Measurements from ENCODE around the gene RAB11A.

RAB11A gene

DNA sequence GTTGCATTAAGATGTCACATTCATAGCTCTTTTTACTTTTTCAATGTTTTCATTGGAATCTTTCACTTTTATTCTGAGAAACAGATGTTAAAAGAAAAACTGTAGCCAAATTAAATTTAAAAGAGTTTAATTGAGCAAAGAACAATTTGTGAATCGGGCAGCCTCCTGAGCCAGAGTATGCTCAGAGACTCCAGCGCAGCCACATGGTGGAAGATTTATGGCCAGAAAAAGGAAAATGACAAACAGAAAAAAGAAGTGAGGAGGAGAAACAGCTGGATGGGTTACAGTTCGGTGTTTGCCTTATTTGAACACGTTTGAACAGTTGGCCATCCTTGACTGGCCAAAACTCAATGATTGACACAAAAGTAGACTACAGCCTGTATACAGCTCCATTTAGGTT, 33.8 kb upstream of the RAB11A start:
- TF ChIP-seq, protein P1, sequence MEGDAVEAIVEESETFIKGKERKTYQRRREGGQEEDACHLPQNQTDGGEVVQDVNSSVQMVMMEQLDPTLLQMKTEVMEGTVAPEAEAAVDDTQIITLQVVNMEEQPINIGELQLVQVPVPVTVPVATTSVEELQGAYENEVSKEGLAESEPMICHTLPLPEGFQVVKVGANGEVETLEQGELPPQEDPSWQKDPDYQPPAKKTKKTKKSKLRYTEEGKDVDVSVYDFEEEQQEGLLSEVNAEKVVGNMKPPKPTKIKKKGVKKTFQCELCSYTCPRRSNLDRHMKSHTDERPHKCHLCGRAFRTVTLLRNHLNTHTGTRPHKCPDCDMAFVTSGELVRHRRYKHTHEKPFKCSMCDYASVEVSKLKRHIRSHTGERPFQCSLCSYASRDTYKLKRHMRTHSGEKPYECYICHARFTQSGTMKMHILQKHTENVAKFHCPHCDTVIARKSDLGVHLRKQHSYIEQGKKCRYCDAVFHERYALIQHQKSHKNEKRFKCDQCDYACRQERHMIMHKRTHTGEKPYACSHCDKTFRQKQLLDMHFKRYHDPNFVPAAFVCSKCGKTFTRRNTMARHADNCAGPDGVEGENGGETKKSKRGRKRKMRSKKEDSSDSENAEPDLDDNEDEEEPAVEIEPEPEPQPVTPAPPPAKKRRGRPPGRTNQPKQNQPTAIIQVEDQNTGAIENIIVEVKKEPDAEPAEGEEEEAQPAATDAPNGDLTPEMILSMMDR (IDR thresholded peaks at IDR 0.05; ENCODE audit: borderline replicate concordance, insufficient read depth, low read depth, low read length): no peak
- H3K4me3 ChIP-seq (ENCODE audit: low read depth, low read length): no peak overlapping the region

DNA sequence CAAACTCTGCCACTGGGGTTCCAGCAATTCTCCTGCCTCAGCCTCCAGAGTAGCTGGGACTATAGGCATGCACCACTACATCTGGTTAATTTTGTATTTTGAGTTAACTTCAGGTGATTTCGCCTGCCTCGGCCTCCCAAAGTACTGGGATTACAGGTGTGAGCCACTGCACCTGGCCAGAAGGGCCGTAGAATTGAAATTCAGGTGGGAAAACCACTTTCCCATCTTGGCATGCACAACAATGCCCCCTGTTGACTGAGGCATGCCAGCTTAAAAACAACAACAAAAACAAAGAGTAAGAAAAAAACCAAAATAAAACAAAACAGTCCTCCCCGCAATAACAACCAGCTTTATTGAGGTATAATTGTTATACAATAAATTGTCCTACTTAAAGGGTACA, 32.6 kb upstream of the RAB11A start:
- TF ChIP-seq, protein P1 (IDR thresholded peaks at IDR 0.05; ENCODE audit: borderline replicate concordance, insufficient read depth, low read depth, low read length): peak; percentile 44; the same call in 1 of the 2 replicates
- no peak overlapping the region for H3K4me3 ChIP-seq (ENCODE audit: low read depth, low read length)

DNA sequence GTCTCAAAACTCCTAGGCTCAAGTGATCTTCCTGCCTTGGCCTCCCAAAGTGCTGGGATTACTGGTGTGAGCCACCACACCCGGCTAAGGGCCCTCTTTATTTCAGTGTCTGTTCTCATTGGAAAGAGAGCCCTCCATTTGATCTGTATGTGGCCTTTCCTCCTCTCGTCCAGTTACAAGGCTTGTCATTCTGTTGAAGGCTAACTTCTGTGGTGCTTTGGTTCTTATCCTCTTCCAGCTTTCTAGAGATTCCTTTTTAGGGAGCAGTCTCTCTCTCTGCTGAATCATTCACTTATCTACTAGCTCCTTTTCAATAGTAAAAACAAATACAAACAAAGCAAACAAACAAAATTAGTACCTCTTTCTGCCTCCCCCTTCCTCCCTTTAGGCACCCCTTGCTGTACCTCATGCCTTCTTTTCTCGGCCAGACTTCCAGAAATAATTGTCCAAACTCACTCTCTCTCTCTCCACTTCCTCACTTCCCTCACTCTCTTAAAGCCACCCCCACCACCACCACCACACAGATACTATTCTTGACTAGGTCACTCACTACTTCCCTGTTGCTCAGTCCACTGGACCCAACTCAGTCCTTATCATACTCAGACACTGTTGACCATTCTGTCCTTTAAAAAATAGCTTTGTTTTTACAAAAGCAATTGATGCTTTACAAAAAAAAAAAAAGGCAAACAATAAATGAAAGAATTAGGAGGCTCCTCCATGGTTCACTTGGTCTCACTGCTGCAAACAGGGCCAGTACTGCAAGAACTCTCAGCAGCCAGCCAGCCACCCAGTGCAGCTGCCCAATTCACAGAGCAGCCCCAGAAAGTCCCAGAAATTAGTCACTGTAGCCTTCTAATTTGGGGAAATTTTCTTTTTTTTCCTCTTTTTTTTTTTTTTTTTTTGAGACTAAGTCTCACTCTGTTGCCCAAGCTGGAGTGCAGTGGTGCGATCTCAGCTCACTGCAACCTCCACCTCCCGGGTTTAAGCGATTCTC, 31.7 kb upstream of the RAB11A start:
- TF ChIP-seq, protein P1 (IDR thresholded peaks at IDR 0.05; ENCODE audit: borderline replicate concordance, insufficient read depth, low read depth, low read length): no peak
- H3K4me3 ChIP-seq (ENCODE audit: low read depth, low read length): no peak overlapping the region

DNA sequence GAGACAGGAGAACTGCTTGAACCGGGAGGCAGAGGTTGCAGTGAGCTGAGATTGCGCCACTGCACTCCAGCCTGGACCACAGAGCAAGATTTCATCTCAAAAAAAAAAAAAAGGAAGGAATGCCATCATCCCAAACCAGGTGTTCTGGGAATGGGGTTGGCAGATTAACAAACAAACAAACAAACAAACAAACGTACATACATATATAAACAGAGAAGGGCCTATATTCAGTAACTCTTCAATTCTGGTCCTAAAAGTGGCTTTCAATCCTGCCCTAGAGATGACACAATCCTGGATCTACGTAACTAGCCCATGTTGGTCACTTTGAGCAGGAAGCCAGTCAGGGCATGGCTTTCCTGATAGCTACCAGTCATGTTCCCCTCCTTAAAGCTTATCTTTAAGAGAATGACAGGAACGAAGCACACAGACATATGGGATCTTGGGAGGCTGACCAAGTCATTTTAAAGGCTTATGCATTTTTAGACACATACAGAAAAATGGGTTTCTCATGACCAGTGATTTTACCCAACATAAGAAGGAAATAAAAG, 29.9 kb upstream of the RAB11A start:
- no peak overlapping the region for H3K4me3 ChIP-seq (ENCODE audit: low read depth, low read length)
- TF ChIP-seq, protein P1 (IDR thresholded peaks at IDR 0.05; ENCODE audit: borderline replicate concordance, insufficient read depth, low read depth, low read length): no peak

DNA sequence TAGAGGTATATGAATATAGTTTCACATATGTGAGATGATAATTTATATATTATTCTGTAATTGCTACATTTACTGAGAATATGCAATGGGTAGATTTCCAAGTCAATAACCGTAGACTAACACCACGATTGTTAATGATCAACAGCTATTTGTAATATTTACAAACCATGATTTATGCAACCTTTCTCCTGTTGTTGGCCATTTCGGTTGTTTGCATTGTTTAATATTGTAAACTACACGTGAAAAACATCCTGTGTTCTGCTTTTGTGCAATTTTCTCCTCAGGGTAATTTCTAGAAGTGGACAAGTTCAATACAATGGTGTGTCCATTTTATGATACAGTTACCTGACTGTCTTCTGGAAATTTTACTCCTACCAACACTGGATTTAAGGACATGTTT, 29.3 kb upstream of the RAB11A start:
- TF ChIP-seq, protein P1 (IDR thresholded peaks at IDR 0.05; ENCODE audit: borderline replicate concordance, insufficient read depth, low read depth, low read length): no peak
- no peak overlapping the region for H3K4me3 ChIP-seq (ENCODE audit: low read depth, low read length)

DNA sequence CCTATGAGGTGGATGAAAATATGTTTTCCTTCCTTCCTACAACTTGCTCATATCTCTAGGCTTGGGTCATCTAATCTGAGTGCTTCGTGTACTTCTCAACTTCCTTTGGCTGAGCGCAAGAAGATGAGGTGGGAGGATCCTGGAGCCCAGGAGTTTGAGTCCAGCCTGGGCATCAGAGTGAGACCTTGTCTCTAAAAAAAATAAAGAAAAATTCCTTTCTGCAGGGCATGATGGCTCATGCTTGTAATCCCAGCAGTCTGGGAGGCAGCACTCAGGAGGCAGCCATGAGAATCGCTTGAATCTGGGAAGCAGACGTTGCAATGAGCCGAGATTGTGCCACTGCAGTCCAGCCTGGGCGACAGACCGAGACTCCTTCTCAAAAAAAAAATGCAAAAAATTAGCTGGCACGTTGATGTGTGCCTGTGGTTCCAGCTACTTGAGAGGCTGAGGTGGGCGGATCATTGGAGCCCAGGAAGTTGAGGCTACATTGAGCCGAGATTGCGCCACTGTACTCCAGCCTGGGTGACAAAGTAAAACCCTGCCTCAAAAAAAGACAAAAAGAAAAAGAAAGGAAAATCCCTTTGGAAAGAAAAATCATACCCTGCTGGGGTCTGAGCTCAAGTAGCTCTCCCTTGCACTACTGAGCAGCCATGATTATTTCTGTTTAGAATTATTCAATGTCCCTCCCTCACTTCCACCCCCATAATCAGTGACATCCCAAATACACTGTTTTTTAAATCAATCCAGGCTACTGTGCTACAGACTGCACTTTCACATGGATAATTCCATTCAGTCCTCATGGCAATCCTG, 28.0 kb upstream of the RAB11A start:
- no peak overlapping the region for H3K4me3 ChIP-seq (ENCODE audit: low read depth, low read length)
- TF ChIP-seq, protein P1 (IDR thresholded peaks at IDR 0.05; ENCODE audit: borderline replicate concordance, insufficient read depth, low read depth, low read length): no peak
